Fibroblast of lung (primary cell): ENCODE results near the gene LRRC47. TPM values are rescaled to one million over a fixed set of nuclear protein-coding genes. Genes with fewer than 3 reads are reported as not detected.

Source experiments
- DNase-seq, 2 donors: peaks; one replicate each; pipeline versions ENCODE4 v3.0.0 to v3.0.0-alpha.2; 2010; ENCODE audit warnings: low read depth in 2 of 2
- H2AFZ ChIP-seq: 2 replicates; pipeline ENCODE4 v1.5.1; 2012; ENCODE audit warnings: low read length, control low read depth, inconsistent platforms
- H3K27ac ChIP-seq: 2 replicates; pipeline ENCODE4 v1.5.1; 2011; ENCODE audit warnings: low read length, control low read depth; ENCODE audit not compliant: insufficient read depth
- H3K27me3 ChIP-seq: 2 replicates; pipeline ENCODE4 v1.5.1; 2011; ENCODE audit warnings: mild to moderate bottlenecking, low read length; ENCODE audit not compliant: control insufficient read depth, insufficient read depth
- H3K36me3 ChIP-seq: 2 replicates; pipeline ENCODE4 v1.5.1; 2011; ENCODE audit warnings: low read length; ENCODE audit not compliant: control insufficient read depth, insufficient read depth
- H3K4me1 ChIP-seq: 2 replicates; pipeline ENCODE4 v1.5.1; 2011; ENCODE audit warnings: low read length; ENCODE audit not compliant: control insufficient read depth, insufficient read depth; ENCODE audit errors: extremely low read depth
- H3K4me2 ChIP-seq: 2 replicates; pipeline ENCODE4 v1.5.1; 2011; ENCODE audit warnings: low read length, control low read depth; ENCODE audit not compliant: insufficient read depth; ENCODE audit errors: extremely low read depth
- H3K4me3 ChIP-seq, 4 experiments: fragments of 200-600 bp in 1 of 4; sonication (generic) in 1 of 4; replicated peaks in 1 of 4; 2 replicates each; pipeline ENCODE4 v1.5.1; 2011 to 2016; ENCODE audit warnings: low read length in 4 of 4, low read depth in 3 of 4, mild to moderate bottlenecking in 3 of 4, control low read depth in 2 of 4, inconsistent platforms in 1 of 4, mixed read lengths in 1 of 4; ENCODE audit not compliant: insufficient read depth in 1 of 4; ENCODE audit errors: control extremely low read depth in 1 of 4
- H3K79me2 ChIP-seq: 2 replicates; pipeline ENCODE4 v1.5.1; 2012; ENCODE audit warnings: mild to moderate bottlenecking, low read length, inconsistent platforms; ENCODE audit not compliant: control insufficient read depth, insufficient read depth
- H3K9ac ChIP-seq: 2 replicates; pipeline ENCODE4 v1.5.1; 2011; ENCODE audit warnings: mild to moderate bottlenecking, low read length, control low read depth; ENCODE audit not compliant: insufficient read depth
- H3K9me3 ChIP-seq: 2 replicates; pipeline ENCODE4 v1.5.1; 2012; ENCODE audit warnings: low read depth, low read length; ENCODE audit not compliant: control insufficient read depth, insufficient read depth
- H4K20me1 ChIP-seq: 2 replicates; pipeline ENCODE4 v1.5.1; 2011; ENCODE audit warnings: low read length; ENCODE audit not compliant: control insufficient read depth, insufficient read depth; ENCODE audit errors: extremely low read depth
- EZH2 ChIP-seq: IDR thresholded peaks from 2 replicates; pipeline ENCODE4 v1.5.1; 2012; ENCODE audit warnings: low read length, control low read depth, mild to moderate bottlenecking; ENCODE audit errors: missing control alignments
- polyA plus RNA-seq, 2 donors: library from polyadenylated mRNA; depleted of rRNA in 1 of 2; stranded (reverse) in 1 of 2; unstranded in 1 of 2; fragments of >200 nt; gene quantifications; 2 replicates each; pipeline ENCODE4 v1.2.1, GENCODE V29; 2011 to 2012; ENCODE audit warnings: missing spikeins in 1 of 2
- total RNA-seq: library from RNA; depleted of rRNA; stranded (reverse); fragments of >200 nt; gene quantifications from 2 replicates; pipeline ENCODE4 v1.2.1, GENCODE V29; 2014
- TF ChIP-seq, protein P1 (sequence below), 2 donors: IDR thresholded peaks in 1 of 2; conservative IDR thresholded peaks in 1 of 2; 1 replicate in 1 of 2; 2 replicates in 1 of 2; pipeline ENCODE4 v1.5.1; 2011 to 2012; ENCODE audit warnings: low read length in 2 of 2, control low read depth in 1 of 2, inconsistent platforms in 1 of 2, low read depth in 1 of 2, mild to moderate bottlenecking in 1 of 2

Gene LRRC47
- total and polyA plus RNA-seq, 2 donors (not counting 1 experiment from before 2014, with no cell fraction given): 25.1 to 28.8 TPM

DNA sequence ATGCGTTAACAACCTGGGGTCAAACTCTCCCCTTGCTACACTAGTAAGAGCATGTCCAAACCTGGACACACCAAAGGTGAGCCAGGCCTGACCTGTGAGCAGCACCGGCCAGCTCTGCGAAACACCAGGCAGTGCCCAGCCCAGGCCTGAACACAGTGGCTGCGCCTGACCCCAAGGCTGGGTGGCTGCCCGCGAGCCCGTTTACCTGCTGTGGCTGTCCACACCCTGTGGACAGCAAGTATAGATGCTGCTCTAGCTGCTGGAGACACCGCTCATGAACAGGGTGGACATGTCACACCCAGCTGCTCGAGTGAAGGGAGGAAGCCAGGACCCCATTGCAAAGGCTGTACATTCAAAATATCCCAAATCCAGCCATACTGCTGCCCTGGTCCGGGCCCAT lies 51.7 kb downstream of the LRRC47 start:
- Histone ChIP-seq H3K9ac (no peak overlapping the region), H3K27me3 (no peaks in the 10 kb centered on the region), H3K27ac (no peak overlapping the region), H3K79me2 (no peaks in the 10 kb centered on the region), H3K36me3 (peaks cover 6% of the 10 kb centered on the region), H3K4me2 (no peak overlapping the region), H3K9me3 (no peaks in the 10 kb centered on the region), H3K4me1 (peaks cover 4% of the 10 kb centered on the region), H2AFZ (no peak overlapping the region), H3K4me3 (no peak overlapping the region), H4K20me1 (no peaks in the 10 kb centered on the region)
- no peak for TF ChIP-seq EZH2
- TF ChIP-seq, protein P1, sequence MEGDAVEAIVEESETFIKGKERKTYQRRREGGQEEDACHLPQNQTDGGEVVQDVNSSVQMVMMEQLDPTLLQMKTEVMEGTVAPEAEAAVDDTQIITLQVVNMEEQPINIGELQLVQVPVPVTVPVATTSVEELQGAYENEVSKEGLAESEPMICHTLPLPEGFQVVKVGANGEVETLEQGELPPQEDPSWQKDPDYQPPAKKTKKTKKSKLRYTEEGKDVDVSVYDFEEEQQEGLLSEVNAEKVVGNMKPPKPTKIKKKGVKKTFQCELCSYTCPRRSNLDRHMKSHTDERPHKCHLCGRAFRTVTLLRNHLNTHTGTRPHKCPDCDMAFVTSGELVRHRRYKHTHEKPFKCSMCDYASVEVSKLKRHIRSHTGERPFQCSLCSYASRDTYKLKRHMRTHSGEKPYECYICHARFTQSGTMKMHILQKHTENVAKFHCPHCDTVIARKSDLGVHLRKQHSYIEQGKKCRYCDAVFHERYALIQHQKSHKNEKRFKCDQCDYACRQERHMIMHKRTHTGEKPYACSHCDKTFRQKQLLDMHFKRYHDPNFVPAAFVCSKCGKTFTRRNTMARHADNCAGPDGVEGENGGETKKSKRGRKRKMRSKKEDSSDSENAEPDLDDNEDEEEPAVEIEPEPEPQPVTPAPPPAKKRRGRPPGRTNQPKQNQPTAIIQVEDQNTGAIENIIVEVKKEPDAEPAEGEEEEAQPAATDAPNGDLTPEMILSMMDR (conservative IDR thresholded peaks at IDR 0.05 in 1 of 2, IDR thresholded peaks at IDR 0.05 in 1 of 2; ENCODE audit: low read depth in 1 of 2, low read length in 2 of 2): no peak
- no peak for DNase-seq

DNA sequence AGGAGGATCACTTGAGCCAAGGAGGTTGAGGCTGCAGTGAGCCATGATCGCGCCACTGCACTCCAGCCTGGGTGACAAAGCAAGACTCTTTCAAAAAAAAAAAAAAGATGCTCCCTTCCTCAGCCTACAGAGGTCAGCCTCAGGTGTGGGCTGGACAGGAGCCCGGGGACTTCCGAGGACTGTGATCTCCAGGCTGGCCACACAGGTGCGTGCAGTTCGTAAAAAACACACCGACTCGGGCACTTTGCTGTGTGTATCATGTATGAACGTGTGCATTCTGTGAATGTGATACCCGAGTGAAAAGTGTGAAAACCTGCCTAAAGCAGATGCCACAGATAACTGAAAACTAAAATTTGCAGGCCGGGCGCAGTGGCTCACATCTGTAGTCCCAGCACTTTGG lies 52.5 kb downstream of the LRRC47 start:
- no peaks in the 10 kb centered on the region for H3K79me2 ChIP-seq
- H3K36me3 ChIP-seq: peaks cover 6% of the 10 kb centered on the region
- H3K27me3 ChIP-seq: no peaks in the 10 kb centered on the region
- H4K20me1 ChIP-seq: no peaks in the 10 kb centered on the region
- H3K4me3 ChIP-seq: no peak overlapping the region
- peaks cover 4% of the 10 kb centered on the region for H3K4me1 ChIP-seq
- no peak overlapping the region for H2AFZ ChIP-seq
- H3K4me2 ChIP-seq: no peak overlapping the region
- no peak for DNase-seq
- H3K9ac ChIP-seq: no peak overlapping the region
- no peak overlapping the region for H3K27ac ChIP-seq
- H3K9me3 ChIP-seq: no peaks in the 10 kb centered on the region
- TF ChIP-seq, protein P1 (conservative IDR thresholded peaks at IDR 0.05 in 1 of 2, IDR thresholded peaks at IDR 0.05 in 1 of 2; ENCODE audit: low read depth in 1 of 2, low read length in 2 of 2): no peak
- TF ChIP-seq EZH2: no peak

DNA sequence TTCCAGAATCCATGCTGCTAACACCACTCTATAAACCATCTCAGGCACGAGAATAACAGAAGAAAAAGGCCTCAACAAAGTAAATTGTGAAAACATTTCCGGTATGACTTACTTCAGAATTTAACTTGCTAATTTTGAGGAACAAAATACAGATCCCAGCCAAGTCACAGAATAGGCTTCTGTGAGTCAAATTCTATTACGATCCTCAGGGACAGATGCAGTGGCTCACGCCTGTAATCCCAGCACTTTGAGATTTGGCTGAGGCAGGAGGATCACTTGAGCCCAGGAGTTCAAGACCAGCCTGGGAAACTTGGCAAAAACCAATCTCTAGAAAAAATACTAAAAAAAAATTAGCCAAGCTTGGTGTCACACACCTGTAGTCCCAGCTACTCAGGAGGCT lies 52.9 kb downstream of the LRRC47 start:
- no peak overlapping the region for H3K4me3 ChIP-seq
- H3K4me2 ChIP-seq: no peak overlapping the region
- H3K79me2 ChIP-seq: no peaks in the 10 kb centered on the region
- TF ChIP-seq, protein P1 (conservative IDR thresholded peaks at IDR 0.05 in 1 of 2, IDR thresholded peaks at IDR 0.05 in 1 of 2; ENCODE audit: low read depth in 1 of 2, low read length in 2 of 2): no peak
- TF ChIP-seq EZH2: no peak
- no peak overlapping the region for H2AFZ ChIP-seq
- H3K9me3 ChIP-seq: no peaks in the 10 kb centered on the region
- DNase-seq: no peak
- H4K20me1 ChIP-seq: no peaks in the 10 kb centered on the region
- peaks cover 4% of the 10 kb centered on the region for H3K4me1 ChIP-seq
- H3K27ac ChIP-seq: no peak overlapping the region
- H3K9ac ChIP-seq: no peak overlapping the region
- peaks cover 7% of the 10 kb centered on the region for H3K36me3 ChIP-seq
- no peaks in the 10 kb centered on the region for H3K27me3 ChIP-seq
